Nephron (organoid): Measurements from ENCODE around the gene PCYT1A.

Source experiments
- H3K27ac Mint-ChIP-seq, 3 experiments: 2 replicates each; pipeline ENCODE4 v1.8.0; 2020; ENCODE audit warnings: mixed read lengths in 3 of 3, mild to moderate bottlenecking in 2 of 3, moderate library complexity in 1 of 3
- H3K27me3 Mint-ChIP-seq: 2 replicates; pipeline ENCODE4 v1.8.0; 2021; ENCODE audit warnings: low read depth, mild to moderate bottlenecking, moderate library complexity, mixed read lengths
- H3K36me3 Mint-ChIP-seq: 2 replicates; pipeline ENCODE4 v1.8.0; 2020; ENCODE audit warnings: low read depth, mixed read lengths
- H3K4me1 Mint-ChIP-seq: 2 replicates; pipeline ENCODE4 v1.8.0; 2020; ENCODE audit warnings: mixed read lengths
- H3K4me3 Mint-ChIP-seq, 3 experiments: 2 replicates each; pipeline ENCODE4 v1.8.0; 2020; ENCODE audit warnings: mild to moderate bottlenecking in 3 of 3, mixed read lengths in 3 of 3, moderate library complexity in 2 of 3
- H3K9me3 Mint-ChIP-seq: 2 replicates; pipeline ENCODE4 v1.8.0; 2020; ENCODE audit warnings: mixed read lengths
- CTCF ChIP-seq, 3 experiments: fragments of 200-600 bp; sonication (generic); IDR thresholded peaks; one replicate each; pipeline ENCODE4 v1.5.0; 2021; ENCODE audit warnings: antibody characterized with exemption in 3 of 3; ENCODE audit not compliant: unreplicated experiment in 3 of 3

The PCYT1A gene

GRCh38 chr3:196217307-196218154, 70.0 kb downstream of the PCYT1A start:
- TF ChIP-seq CTCF (IDR thresholded peaks at IDR 0.05; ENCODE audit: unreplicated experiment in 3 of 3), result no peak
- H3K36me3 Mint-ChIP-seq, result no peaks in the 10 kb centered on the region
- H3K27me3 Mint-ChIP-seq, result peaks cover 6% of the 10 kb centered on the region
- peak overlapping the region in 1 of 3 experiments; percentile 17 for H3K4me3 Mint-ChIP-seq
- peaks cover 9% of the 10 kb centered on the region for H3K4me1 Mint-ChIP-seq
- H3K27ac Mint-ChIP-seq, result no peak overlapping the region
- no peaks in the 10 kb centered on the region for H3K9me3 Mint-ChIP-seq

- H3K9me3 Mint-ChIP-seq, result no peaks in the 10 kb centered on the region
- H3K36me3 Mint-ChIP-seq, result no peaks in the 10 kb centered on the region
- H3K27ac Mint-ChIP-seq, result no peak overlapping the region
- H3K4me3 Mint-ChIP-seq, result no peak overlapping the region
- TF ChIP-seq CTCF (IDR thresholded peaks at IDR 0.05; ENCODE audit: unreplicated experiment in 3 of 3), result no peak
- peaks cover 9% of the 10 kb centered on the region for H3K4me1 Mint-ChIP-seq
- peaks cover 6% of the 10 kb centered on the region for H3K27me3 Mint-ChIP-seq
Measured at GRCh38 chr3:196216681-196217211, 70.8 kb downstream of the PCYT1A start.

GRCh38 chr3:196216089-196216564, 71.4 kb downstream of the PCYT1A start, which contains the start of gene SLC51A:
Gene SLC51A (plus strand): TSS chr3:196216534. CDS start chr3:196216713, 179 bp downstream.
- H3K27me3 Mint-ChIP-seq, result peaks cover 6% of the 10 kb centered on the region
- peaks cover 9% of the 10 kb centered on the region for H3K4me1 Mint-ChIP-seq
- peak within 1 kb of the TSS in 1 of 3 experiments; percentile 17 for H3K4me3 Mint-ChIP-seq
- no peak within 1 kb of the TSS for H3K27ac Mint-ChIP-seq
- no peak for TF ChIP-seq CTCF (IDR thresholded peaks at IDR 0.05; ENCODE audit: unreplicated experiment in 3 of 3)
- H3K36me3 Mint-ChIP-seq, result no peaks in the 10 kb centered on the region
- no peaks in the 10 kb centered on the region for H3K9me3 Mint-ChIP-seq

GRCh38 chr3:196215493-196216020, 72.0 kb downstream of the PCYT1A start:
- H3K36me3 Mint-ChIP-seq, result no peaks in the 10 kb centered on the region
- H3K4me1 Mint-ChIP-seq, result peaks cover 9% of the 10 kb centered on the region
- no peak overlapping the region for H3K4me3 Mint-ChIP-seq

GRCh38 chr3:196214783-196215441, 72.6 kb downstream of the PCYT1A start:
- Mint-ChIP-seq H3K4me3 (no peak overlapping the region), H3K27me3 (peaks cover 10% of the 10 kb centered on the region), H3K27ac (peak overlapping the region in 1 of 3 experiments; percentile 64), H3K9me3 (no peaks in the 10 kb centered on the region), H3K4me1 (peaks cover 9% of the 10 kb centered on the region), H3K36me3 (no peaks in the 10 kb centered on the region)
- no peak for TF ChIP-seq CTCF (IDR thresholded peaks at IDR 0.05; ENCODE audit: unreplicated experiment in 3 of 3)

More at GRCh38 chr3:196215493-196216020, 72.0 kb downstream of the PCYT1A start:
- Mint-ChIP-seq H3K9me3 (no peaks in the 10 kb centered on the region), H3K27me3 (peaks cover 6% of the 10 kb centered on the region), H3K27ac (no peak overlapping the region)
- no peak for TF ChIP-seq CTCF (IDR thresholded peaks at IDR 0.05; ENCODE audit: unreplicated experiment in 3 of 3)
